Stimulated activated CD4-positive, alpha-beta T cell treated with anti-CD3 and anti-CD28 coated beads, Interleukin-4, amount 100 ng/mL, for 48 hours (primary cell): ENCODE measurements around the gene OCIAD1.
"Not testable (repeated sequence)": the region's sequence is repeated elsewhere in the genome, so short reads cannot be mapped to it uniquely, and the experiment has no call there.

ENCODE experiments used
- DNase-seq, 2 donors: peaks; one replicate each; pipeline ENCODE4 v3.0.0-alpha.2; 2020; ENCODE audit warnings: low read depth in 2 of 2

Gene OCIAD1

DNA sequence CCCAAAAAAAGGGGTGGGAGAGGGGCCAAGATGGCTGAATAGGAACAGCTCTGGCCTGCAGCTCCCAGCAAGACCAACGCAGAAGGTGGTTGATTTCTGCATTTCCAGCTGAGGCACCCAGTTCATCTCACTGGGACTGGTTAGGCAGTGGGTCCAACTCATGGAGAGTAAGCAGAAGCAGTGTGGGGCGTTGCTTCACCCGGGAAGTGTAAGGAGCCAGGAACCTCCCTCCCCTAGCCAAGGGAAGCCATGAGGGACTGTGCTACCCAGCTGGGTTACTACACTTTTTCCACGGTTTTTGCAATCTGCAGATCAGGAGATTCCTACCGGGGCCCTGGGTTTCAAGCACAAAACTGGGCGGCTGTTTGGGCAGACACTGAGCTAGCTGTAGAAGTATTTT is 13.9 kb upstream of the OCIAD1 start:
- no peak for DNase-seq

DNA sequence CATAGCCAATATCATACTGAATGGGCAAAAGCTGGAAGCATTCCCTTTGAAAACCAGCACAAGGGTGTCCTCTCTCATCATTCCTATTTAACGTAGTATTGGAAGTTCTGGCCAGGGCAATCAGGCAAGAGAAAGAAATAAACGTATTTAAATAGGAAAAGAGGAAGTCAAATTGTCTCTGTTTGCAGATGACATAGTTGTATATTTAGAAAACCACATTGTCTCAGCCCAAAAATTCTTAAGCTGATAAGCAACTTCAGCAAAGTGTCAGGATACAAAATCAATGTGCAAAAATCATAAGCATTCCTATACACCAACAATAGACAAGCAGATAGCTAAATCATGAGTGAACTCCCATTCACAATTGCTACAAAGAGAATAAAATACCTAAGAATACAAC is 9.5 kb upstream of the OCIAD1 start:
- not testable (repeated sequence) for DNase-seq

DNA sequence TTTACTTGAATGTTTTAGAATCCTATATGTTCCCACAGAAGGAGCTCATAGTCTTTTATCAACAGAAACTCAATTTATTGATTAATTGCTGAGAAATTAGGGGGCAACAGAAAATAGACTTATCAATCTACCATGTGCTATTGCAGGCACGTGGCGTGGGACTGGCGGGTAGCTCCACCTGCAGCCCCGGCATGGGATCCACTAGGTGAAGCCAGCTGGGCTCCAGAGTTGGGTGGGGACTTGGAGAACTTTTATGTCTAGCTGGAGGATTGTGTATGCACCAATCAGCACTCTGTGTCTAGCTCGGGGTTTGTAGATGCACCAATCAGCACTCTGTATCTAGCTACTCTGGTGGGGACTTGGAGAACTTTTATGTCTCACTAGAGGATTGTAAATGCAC is 3.3 kb upstream of the OCIAD1 start:
- no peak for DNase-seq

DNA sequence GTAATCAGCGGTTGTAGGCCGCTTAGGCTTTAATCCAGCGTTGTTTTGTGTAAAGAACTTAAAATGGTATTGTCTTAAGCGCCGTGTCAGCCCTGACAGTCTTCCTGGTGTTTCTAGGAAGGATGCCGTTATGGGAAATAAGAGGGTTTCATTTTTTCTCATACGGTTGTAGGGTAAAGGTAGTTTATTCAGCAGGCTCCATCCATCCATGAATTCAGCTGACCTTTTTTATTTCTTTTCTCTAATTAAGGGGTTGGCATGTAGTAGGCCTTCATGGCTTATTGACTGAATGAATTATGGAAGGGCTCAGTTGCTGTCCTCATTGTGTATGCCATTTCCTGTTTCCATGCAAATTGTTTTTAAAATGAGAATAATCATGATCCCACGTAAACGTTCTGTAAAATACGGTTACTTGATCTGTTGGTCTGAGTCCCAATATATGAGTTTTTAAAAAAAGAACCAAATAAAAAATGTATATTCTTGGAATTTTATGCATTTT is 693 bp downstream of the OCIAD1 start:
- no peak for DNase-seq

DNA sequence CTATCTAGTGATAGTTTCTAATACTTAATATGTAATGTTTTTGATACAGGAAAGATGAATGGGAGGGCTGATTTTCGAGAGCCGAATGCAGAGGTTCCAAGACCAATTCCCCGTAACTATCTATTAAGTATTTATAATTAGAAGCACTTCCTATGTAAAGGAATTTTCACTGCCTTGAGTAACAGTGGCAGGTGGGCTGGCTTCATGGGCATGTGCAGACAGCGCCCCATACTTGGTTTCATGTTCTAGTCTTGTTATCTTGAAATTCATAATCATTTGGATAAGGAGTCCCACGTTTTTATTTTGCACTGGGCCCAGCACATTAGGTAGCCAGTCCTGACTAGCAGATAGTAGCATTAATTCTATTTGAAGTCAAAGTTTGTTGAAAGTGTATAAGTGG is 1.7 kb downstream of the OCIAD1 start:
- DNase-seq = no peak

DNA sequence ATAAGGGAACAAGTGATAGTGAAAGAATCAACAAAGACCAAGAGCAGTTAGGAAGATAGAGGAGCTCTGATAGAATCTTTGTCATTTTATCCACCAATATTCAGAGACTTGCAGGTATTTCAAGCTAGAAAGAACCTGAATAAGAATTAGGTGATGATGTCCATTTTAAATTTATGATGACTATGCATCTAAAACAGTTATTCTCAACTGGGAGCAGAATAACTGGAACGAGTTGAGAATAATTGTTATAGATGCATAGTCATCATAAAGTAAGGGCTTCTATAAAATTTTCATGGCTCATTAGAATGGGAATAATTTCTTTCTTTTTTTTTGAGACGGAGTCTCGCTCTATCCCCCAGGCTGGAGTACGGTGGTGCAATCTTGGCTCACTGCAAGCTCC is 5.8 kb downstream of the OCIAD1 start:
- DNase-seq = no peak

DNA sequence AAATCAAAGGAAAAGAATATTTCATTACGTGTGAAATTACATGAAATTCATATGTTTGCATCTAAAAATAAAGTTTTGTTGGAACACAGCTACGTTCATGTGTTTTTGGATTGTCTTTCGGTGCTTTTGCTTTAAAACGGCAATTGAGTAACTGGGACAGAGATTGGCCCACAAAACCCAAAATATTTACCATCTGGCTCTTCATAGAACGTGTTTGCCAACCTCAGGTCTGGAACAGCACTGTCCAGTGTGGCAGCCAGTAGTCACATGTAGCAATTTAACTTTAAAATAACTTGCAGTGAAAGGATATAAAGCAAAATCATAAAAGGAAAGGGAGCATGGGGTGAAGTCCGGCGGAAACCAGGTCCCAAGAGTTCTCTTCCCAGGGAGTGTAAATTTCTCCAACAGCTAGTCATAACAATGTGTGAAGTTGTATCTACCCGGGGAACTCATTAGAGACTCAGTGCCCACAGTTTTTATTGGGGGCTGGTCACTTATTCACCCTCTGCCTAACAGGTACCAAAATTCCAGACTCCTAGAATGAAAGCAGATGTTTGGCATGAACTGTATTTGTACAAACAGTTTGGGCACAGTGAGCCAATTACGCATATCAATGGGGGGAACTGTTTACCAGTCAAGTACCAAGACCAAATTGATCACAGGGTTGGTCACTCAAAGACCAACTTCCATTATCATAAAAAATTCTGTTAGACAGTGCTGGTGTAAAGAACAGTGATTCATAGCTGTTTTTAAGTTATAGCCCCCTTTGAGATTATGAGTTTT is 10.3 kb downstream of the OCIAD1 start:
- DNase-seq = no peak

DNA sequence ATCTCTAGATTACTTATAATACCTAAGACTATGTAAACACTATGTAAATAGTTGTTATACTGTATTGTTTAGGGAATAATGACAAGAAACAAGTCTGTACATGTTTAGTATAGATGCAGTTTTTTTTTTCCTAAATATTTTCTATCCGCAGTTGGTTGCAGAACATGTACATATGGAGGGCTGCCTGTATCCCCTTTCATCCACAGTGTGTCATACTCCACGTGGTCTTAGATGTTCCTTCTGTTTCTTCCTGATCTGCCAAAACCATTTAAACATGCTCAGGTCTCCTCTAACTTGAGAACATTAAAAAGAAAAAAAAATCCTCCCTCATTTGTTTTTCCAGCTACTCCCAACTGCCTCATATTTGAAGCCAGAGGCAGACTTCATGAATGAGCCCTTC is 14.0 kb downstream of the OCIAD1 start:
- no peak for DNase-seq

DNA sequence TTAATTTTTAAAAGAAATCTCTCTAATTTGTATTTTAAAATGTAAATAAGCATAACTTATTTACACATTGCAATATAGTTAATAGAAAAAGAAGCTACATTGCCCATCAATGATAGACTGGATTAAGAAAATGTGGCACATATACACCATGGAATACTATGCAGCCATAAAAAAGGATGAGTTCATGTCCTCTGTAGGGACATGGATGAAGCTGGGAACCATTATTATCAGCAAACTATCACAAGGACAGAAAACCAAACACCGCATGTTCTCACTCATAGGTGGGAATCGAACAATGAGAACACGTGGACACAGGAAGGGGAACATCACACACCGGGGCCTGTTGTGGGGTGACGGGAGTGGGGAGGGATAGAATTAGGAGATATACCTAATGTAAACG is 17.9 kb downstream of the OCIAD1 start:
- not testable (repeated sequence) for DNase-seq

DNA sequence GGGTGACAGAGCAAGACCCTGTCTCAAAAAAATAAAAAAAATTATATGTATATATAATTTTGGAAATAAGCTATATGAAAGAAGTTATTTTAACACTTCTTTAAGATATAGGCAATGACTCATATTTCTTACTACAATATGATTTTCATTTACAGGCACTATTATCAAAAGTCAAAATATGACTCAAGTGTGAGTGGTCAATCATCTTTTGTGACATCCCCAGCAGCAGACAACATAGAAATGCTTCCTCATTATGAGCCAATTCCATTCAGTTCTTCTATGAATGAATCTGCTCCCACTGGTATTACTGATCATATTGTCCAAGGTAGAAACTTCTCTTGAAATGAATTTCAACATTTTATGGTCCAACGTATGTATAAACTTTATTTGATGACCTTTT is 20.8 kb downstream of the OCIAD1 start:
- no peak for DNase-seq

DNA sequence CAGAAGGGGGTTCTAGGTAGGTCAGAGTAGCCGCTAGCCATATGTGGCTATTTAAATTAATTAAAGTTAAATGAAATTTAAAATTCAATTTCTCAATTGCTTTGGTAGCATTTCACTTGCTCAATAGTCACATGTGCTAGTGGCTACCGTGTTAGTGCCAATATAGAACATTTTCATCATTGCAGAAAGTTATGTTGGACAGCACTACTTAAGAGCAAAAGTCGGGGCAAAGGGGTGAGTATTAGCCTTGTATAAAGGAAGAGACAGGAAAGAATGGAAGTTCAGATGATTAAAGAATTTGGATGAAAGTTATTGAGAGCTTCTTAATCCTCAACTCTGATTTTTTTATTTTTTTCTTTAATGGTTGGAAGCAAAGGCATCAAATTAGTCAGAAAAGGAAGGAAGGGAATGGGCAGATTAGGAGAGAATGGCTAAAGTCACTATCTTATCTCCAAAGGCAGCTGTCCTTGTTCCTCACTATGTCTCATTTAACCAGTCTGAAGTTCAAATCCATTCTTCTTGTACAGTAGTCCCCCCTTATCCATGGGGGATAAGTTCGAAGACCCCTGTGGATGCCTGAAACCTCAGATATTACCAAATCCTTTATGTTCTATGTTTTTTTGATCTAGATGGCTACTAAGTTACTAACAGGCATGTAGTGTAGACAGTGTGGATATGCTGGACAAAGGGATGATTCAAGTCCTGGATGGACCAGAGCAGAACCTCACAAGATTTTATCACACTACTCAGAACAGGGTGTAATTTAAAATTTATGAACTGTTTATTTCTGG is 22.9 kb downstream of the OCIAD1 start:
- DNase-seq = no peak

DNA sequence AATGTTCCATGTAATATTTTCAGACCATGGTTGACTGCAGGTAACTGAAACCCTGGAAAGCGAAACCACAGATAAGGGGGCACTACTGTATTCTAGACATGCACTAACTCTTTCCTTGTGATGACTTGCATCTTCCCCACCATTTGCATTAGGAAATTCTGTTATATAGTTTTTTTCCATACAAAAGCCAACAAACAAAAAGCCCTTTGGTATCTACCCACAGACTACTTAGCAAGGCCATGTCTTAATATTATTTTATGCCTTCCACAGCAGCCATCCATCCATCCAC is 23.5 kb downstream of the OCIAD1 start:
- no peak for DNase-seq

DNA sequence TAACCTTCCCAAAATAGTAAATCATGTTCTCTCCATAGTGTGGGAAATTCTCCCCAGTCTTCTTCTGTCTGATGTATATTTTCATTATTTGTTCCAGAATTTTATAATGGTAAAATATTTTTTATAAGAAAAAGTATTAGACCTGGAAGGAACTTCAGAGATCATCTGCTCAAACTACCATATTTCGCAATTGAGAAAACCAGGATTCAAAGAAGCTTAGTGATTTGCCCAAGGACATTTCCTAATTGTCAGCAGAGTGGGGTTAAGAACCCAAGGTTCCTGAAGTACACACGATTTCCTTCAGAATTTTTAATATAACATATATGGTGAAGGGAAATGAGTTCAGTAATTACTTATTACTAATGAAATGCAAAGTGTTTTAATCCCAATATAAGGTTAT is 24.1 kb downstream of the OCIAD1 start:
- no peak for DNase-seq

DNA sequence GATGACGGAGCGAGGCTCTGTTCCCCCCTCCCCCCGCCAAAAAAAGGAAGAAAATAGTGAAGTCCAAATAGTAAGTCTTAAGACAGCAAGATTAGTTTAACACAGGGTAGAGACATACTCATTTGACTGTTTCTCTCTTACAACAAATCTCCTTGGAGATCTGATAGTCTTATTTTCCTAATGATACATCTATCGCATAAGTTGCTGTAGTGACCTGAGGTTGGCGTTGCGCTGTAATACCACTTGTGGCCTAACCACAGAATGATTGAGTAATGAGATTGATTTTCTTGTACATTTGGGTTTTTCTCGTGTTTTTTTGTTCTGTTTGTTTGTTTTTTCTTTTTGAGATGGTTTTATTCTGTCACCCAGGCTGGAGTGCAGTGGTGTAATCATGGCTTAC is 27.2 kb downstream of the OCIAD1 start:
- DNase-seq = no peak

DNA sequence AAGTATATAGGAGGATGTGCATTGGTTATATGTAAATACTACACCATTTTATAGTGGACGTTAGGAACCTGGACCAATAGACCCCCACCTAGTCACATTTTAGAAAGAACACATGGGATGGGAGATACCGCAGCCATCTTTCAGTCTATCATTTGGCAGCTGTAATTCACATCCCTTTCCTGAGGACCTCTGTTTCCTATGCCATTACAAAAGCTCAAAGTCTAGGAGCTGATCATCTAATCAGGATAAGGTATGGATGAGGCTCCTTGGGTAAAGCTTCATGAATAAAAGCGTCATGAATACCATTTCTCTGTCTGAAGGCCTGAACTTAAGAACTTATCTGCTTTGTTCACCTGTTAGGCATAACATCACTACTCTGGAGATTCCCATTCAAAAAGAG is 31.1 kb downstream of the OCIAD1 start:
- no peak for DNase-seq

DNA sequence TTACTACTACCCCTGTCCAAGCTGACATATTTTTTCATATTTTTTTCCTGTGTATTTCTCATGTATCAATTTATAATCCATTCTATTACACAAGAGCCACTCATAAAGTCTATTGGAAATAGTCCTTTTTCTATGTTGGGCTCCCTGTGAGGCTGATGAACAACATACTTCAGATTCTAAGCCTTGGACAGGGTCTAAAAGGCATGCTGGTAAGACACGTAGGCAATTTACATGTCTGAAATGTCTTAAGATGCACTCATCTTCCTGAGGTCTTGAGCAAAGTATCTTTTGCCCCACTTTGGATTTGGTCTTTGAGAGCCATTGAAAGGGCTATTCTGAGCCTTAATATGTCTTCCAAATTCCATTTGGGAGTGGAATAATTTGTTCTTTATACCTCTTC is 31.8 kb downstream of the OCIAD1 start:
- no peak for DNase-seq

DNA sequence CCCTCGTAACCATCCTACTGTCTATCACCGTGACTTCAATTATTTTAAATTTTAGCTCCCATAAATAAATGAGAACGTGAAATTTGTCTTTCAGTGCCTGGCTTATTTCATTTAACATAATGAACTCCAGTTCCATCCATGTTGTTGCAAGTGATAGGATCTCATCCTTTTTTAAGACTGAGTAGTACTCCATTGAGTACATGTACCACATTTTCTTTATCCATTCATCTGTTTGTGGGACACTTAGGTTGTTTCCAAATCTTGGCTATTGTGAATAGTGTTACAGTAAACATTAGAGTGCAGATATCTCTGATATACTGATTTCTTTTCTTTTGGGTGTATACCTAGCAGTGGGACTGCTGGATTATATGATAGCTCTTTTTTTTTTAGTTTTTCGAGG is 32.8 kb downstream of the OCIAD1 start:
- DNase-seq = no peak

DNA sequence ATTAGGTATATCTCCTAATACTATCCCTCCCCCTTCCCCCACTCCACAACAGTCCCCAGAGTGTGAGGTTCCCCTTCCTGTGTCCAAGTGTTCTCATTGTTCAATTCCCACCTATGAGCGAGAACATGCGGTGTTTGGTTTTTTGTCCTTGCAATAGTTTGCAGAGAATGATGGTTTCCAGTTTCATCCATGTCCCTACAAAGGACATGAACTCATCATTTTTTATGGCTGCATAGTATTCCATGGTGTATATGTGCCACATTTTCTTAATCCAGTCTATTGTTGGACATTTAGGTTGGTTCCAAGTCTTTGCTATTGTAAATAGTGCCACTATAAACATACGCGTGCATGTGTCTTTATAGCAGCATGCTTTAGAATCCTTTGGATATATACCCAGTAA is 33.8 kb downstream of the OCIAD1 start:
- not testable (repeated sequence) for DNase-seq

DNA sequence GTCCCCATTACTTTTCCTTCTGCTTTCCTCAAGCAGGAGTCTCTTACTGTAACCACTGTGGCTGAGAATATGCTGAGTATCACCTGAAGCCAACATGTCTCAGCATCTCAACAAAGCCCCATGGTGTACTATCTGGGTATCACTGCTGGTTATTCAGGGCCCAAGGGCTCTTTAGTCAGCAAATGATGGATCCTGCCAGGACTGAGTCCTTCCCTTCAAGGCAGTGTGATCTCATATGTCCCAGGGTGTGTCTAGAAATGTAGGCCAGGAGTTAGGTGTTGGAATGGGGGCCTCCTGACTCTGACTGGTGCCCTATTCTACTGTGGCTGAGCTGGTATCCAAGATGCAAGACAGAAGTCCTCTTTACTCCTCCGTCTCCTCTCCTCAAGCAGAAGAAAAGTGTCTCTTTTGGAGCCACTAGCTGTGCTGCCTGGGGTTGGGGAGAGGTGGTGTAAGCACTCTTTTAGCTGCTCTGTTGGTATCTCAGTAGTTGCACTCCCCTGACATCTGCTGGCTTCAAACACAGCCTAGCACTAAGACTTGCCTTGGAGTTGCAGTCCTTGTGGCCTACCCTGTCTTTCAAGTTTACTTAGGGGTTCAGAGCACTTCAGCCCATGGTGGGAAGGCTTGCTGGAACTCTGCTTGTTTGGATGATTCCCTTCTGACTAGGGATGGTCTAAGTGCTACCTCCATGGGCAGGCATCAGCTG is 47.1 kb downstream of the OCIAD1 start:
- DNase-seq = no peak

DNA sequence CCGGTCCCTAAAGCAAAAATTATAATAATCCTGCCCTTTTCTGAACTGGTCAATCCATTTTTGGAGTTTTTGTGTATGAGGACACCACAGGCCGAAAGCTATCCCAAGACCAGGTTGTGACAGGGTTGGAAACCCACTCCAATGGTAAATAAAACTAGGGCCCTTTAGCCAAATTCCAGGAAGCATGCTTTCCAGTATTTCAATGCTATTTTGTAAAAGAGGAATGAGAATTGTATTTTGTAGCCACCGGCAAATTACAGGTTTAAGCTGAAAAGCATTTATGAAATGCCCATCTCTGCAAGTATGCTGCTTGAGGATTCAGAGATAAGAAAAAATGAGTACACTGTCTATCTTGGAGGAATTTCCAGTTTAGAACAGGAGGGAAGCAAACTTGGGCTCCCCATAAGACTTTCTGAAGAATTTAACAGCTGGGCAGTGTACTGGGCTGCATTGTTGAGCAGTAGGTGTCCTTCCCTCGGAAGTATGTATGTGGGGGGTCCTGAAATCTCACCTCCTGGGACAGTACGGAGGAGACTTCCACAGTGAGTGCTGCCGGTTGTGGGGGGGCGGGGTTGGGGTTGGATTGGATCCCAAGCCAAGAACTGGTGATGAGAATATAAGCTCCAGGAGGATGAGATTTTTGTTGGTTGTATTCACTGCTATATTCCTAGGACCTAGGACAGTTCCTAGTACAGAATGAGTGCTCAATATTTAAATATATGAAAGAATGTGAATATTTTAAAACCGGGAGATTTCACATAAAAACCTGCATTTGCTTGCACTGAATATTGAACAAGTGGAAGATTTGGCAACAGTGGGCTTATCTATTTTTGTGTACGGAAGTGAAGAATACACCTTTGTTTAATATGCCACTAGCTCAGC is 48.9 kb downstream of the OCIAD1 start:
- no peak for DNase-seq

DNA sequence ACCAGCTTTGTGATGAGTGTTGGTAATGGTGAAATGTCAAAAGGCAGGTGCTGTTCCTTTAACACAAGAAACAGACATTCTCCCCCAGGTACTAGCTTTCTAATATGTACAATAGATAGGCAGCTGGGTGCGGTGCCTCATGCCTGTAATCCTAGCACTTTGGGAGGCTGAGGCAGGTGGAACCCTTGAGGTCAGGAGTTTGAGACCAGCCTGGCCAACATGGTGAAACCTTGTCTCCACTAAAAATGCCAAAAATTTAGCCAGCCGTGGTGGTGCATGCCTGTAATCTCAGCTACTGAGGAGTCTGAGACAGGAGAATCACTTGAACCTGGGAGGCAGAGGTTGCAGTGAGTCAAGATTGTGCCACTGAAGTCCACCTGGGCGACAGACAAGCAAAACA is 50.8 kb downstream of the OCIAD1 start:
- not testable (repeated sequence) for DNase-seq

DNA sequence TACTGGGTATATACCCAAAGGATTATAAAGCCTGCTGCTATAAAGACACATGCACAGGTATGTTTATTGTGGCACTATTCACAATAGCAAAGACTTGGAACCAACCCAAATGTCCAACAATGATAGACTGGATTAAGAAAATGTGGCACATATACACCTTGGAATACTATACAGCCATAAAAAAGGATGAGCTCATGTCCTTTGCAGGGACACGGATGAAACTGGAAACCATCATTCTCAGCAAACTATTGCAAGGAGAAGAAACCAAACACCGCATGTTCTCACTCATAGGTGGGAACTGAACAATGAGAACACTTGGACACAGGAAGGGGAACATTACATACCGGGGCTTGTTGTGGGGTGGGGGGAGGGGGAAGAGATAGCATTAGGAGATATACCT is 58.9 kb downstream of the OCIAD1 start:
- not testable (repeated sequence) for DNase-seq
